CD4-positive, alpha-beta memory T cell (primary cell): ENCODE measurements around the gene ZMYND15. TPM values are rescaled to one million over a fixed set of nuclear protein-coding genes. Genes with fewer than 3 reads are reported as not detected.
"Not testable (repeated sequence)": the region's sequence is repeated elsewhere in the genome, so short reads cannot be mapped to it uniquely, and the experiment has no call there.

Experiments used
- CTCF ChIA-PET: fragments of 350-600 bp; sonication (Branson Sonifier 250); formaldehyde crosslinking; loops from one replicate; lab custom pipeline; 2021; ENCODE audit warnings: inconsistent platforms; ENCODE audit not compliant: partially characterized antibody; lab: Charles Lee
- POLR2A ChIA-PET: fragments of 350-600 bp; sonication (Branson Sonifier 250); formaldehyde crosslinking; loops from one replicate; lab custom pipeline; 2021; ENCODE audit not compliant: partially characterized antibody; lab: Charles Lee
- DNase-seq, 5 donors: peaks; one replicate each; pipeline versions ENCODE4 v3.0.0 to v3.0.0-alpha.2; 2020 to 2022; ENCODE audit warnings: mixed read lengths in 1 of 5
- H3K27ac ChIP-seq: one replicate; pipeline ENCODE4 v1.7.0; 2013; ENCODE audit warnings: low read depth, low read length
- H3K27me3 ChIP-seq: 2 replicates; pipeline ENCODE4 v1.7.0; 2013; ENCODE audit warnings: mild to moderate bottlenecking, low read length, moderate library complexity; ENCODE audit not compliant: insufficient read depth
- H3K36me3 ChIP-seq: 2 replicates; pipeline ENCODE4 v1.7.0; 2013; ENCODE audit warnings: mild to moderate bottlenecking, low read length, moderate library complexity; ENCODE audit not compliant: insufficient read depth
- H3K4me1 ChIP-seq: 2 replicates; pipeline ENCODE4 v1.7.0; 2013; ENCODE audit warnings: mild to moderate bottlenecking, low read length, moderate library complexity; ENCODE audit not compliant: insufficient read depth
- H3K4me3 ChIP-seq, 2 donors: one replicate each; pipeline ENCODE4 v1.7.0; 2013; ENCODE audit warnings: low read length in 2 of 2, mild to moderate bottlenecking in 1 of 2
- H3K9me3 ChIP-seq, 2 donors: one replicate each; pipeline ENCODE4 v1.7.0; 2013; ENCODE audit warnings: low read length in 2 of 2, control low read depth in 1 of 2; ENCODE audit not compliant: control insufficient read depth in 1 of 2
- H3K27ac Mint-ChIP-seq, 7 donors: one replicate each; pipeline ENCODE4 v1.8.0; 2020 to 2021; ENCODE audit warnings: mixed read lengths in 7 of 7, mild to moderate bottlenecking in 6 of 7, inconsistent platforms in 3 of 7, moderate library complexity in 3 of 7
- H3K27me3 Mint-ChIP-seq, 2 donors: one replicate each; pipeline ENCODE4 v1.8.0; 2020 to 2021; ENCODE audit warnings: mixed read lengths in 2 of 2
- H3K36me3 Mint-ChIP-seq, 2 donors: one replicate each; pipeline ENCODE4 v1.8.0; 2020 to 2021; ENCODE audit warnings: mixed read lengths in 2 of 2, inconsistent platforms in 1 of 2, mild to moderate bottlenecking in 1 of 2
- H3K4me1 Mint-ChIP-seq, 4 donors: one replicate each; pipeline ENCODE4 v1.8.0; 2020 to 2021; ENCODE audit warnings: mixed read lengths in 4 of 4, mild to moderate bottlenecking in 1 of 4
- H3K4me3 Mint-ChIP-seq, 8 donors: one replicate each; pipeline ENCODE4 v1.8.0; 2020 to 2021; ENCODE audit warnings: mixed read lengths in 8 of 8, mild to moderate bottlenecking in 7 of 8, moderate library complexity in 6 of 8, inconsistent platforms in 3 of 8
- H3K9me3 Mint-ChIP-seq, 8 donors: one replicate each; pipeline ENCODE4 v1.8.0; 2020 to 2021; ENCODE audit warnings: mixed read lengths in 8 of 8, mild to moderate bottlenecking in 5 of 8, inconsistent platforms in 3 of 8, moderate library complexity in 1 of 8
- intact Hi-C: fragments of 100-400 bp; cut with micrococcal nuclease; formaldehyde crosslinking; loops from one replicate; pipeline ENCODE4 v1.15.1; 2023
- polyA plus RNA-seq, 2 donors: library from polyadenylated mRNA; unstranded; fragments of 300-500 nt; fragmentation: Illumina TruSeq; gene quantifications; one replicate each; pipeline ENCODE4 v1.2.3, GENCODE V29; 2021
- total RNA-seq, 2 experiments: library from RNA; stranded (reverse); gene quantifications; one replicate each; pipeline ENCODE4 v1.2.3, GENCODE V29; 2021

Gene ZMYND15
- total and polyA plus RNA-seq, 4 experiments from 2014 or later, result 0.15 to 0.44 (median 0.41) TPM; not detected in 1

DNA sequence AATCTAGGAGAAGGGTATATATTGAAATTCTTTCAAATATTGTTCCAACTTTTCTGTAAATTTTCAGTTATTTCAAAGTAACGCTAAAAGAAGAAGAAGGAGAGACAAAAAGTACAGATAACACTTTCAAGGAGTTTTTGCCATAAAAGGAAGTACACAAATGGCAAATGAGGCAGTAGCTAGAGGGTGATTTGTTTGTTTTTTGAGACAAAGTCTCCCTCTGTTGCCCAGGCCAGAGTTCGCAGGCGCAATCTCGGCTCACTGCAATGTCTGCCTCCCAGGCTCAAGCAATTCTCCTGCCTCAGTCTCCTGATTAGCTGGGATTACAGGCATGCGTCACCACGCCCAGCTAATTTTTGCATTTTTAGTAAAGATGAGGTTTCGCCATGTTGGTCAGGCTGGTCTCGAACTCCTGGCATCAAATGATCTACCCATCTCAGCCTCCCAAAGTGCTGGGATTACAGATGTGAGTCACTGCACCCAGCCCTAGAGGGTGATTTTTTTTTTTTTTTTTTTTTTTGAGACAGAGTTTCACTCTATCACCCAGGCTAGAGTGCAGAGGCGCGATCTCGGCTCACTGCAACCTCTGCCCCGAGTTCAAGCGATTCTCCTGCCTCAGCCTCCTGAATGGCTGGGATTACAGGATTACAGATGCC, 40.1 kb upstream of the ZMYND15 start:
- H3K4me3 ChIP-seq, DNase-seq, H3K9me3 Mint-ChIP-seq, H3K9me3 ChIP-seq, H3K4me3 Mint-ChIP-seq, H3K27me3 ChIP-seq, POLR2A ChIA-PET, H3K36me3 ChIP-seq, H3K27me3 Mint-ChIP-seq, intact Hi-C loops, H3K27ac ChIP-seq: not testable (repeated sequence)
- CTCF ChIA-PET, result interaction anchor here (1.0 kb wide), 1 partner anchor 91 kb away, joined by 3 read pairs; no protein-coding TSS in a partner anchor
- Mint-ChIP-seq H3K27ac (peak overlapping the region in 3 of 7 donors; percentile 20 to 49 (median 47)), H3K4me1 (peaks cover 31 to 54% (median 47%) of the 10 kb centered on the region in 4 donors), H3K36me3 (peaks cover 3 to 14% of the 10 kb centered on the region in 2 donors)
- peaks cover 46% of the 10 kb centered on the region for H3K4me1 ChIP-seq

DNA sequence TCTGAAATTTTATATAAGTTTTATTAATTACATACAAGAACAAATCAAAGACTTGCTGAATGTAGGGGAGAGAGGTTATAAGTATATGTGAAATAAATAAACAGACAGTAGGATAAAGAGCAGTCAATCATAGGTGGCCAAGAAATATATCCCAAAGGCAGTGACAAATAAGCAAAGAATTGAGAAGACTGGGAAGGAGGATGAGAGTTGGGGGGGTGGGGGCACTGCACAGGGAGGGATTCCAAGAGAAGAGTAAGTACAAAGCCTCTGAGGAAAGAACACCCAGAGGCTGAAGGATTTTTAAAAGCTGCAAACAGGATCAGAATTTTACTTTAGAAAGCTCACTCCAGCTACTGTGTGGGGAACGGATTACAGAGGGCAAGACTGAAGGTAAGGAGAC, 38.5 kb upstream of the ZMYND15 start:
- intact Hi-C loops, result no loop called here
- peak overlapping the region; percentile 4 to 96 (median 89) for H3K27ac Mint-ChIP-seq

GRCh38 chr17:4703330-4703691, 36.3 kb upstream of the ZMYND15 start:
- Histone ChIP-seq H3K27ac (peak overlapping the region; percentile 71), H3K9me3 (no peaks in the 10 kb centered on the region), H3K27me3 (no peaks in the 10 kb centered on the region), H3K36me3 (no peaks in the 10 kb centered on the region), H3K4me1 (peaks cover 30% of the 10 kb centered on the region), H3K4me3 (peak overlapping the region; percentile 87 to 98)
- Mint-ChIP-seq H3K36me3 (peaks cover 0 to 5% of the 10 kb centered on the region in 2 donors), H3K9me3 (peaks cover 0 to 2% (median 0%) of the 10 kb centered on the region in 8 donors), H3K4me1 (peaks cover 31 to 58% (median 40%) of the 10 kb centered on the region in 4 donors), H3K27ac (peak overlapping the region; percentile 93 to 97 (median 94)), H3K4me3 (peak overlapping the region; percentile 75 to 92 (median 90)), H3K27me3 (no peaks in the 10 kb centered on the region)
- CTCF ChIA-PET, result interaction anchor here (1.2 to 2.5 kb wide), 6 partner anchors 12 to 196 kb away, joined by 3 to 8 read pairs (median 4); partner anchors contain the start of genes C17orf107 and MED11
- DNase-seq, result no peak
- intact Hi-C loops, result no loop called here
- POLR2A ChIA-PET, result interaction anchor here (0.7 to 2.3 kb wide), 11 partner anchors 8 to 283 kb away, joined by 3 to 14 read pairs (median 4); partner anchors contain the start of genes C17orf107, RNF167, SLC25A11 and SPAG7

More for the DNA sequence above, 38.5 kb upstream of the ZMYND15 start:
- H3K36me3 ChIP-seq, result no peaks in the 10 kb centered on the region
- no peaks in the 10 kb centered on the region for H3K9me3 ChIP-seq
- Mint-ChIP-seq H3K4me3 (no peak overlapping the region), H3K27me3 (no peaks in the 10 kb centered on the region), H3K36me3 (peaks cover 3 to 14% of the 10 kb centered on the region in 2 donors), H3K4me1 (peaks cover 37 to 61% (median 51%) of the 10 kb centered on the region in 4 donors), H3K9me3 (peaks cover 0 to 2% (median 0%) of the 10 kb centered on the region in 8 donors)
- ChIA-PET CTCF (interaction anchor here (0.9 to 1.1 kb wide), 2 partner anchors 9 to 88 kb away, joined by 3 to 4 read pairs; partner anchors contain the start of genes ARRB2 and GLTPD2), POLR2A (interaction anchor here (0.6 to 1.1 kb wide), 4 partner anchors 13 to 622 kb away, joined by 3 to 4 read pairs (median 3); partner anchors contain the start of gene C17orf107)
- H3K4me1 ChIP-seq, result peaks cover 42% of the 10 kb centered on the region
- H3K27me3 ChIP-seq, result no peaks in the 10 kb centered on the region
- no peak overlapping the region for H3K4me3 ChIP-seq
- DNase-seq, result no peak
- H3K27ac ChIP-seq, result no peak overlapping the region

- DNase-seq, H3K27me3 Mint-ChIP-seq, H3K9me3 ChIP-seq, H3K9me3 Mint-ChIP-seq, H3K36me3 ChIP-seq, H3K27me3 ChIP-seq, intact Hi-C loops, H3K36me3 Mint-ChIP-seq: not testable (repeated sequence)
- Mint-ChIP-seq H3K4me1 (peaks cover 33 to 67% (median 45%) of the 10 kb centered on the region in 4 donors), H3K4me3 (peak overlapping the region; percentile 75 to 92 (median 90)), H3K27ac (peak overlapping the region; percentile 93 to 97 (median 94))
- Histone ChIP-seq H3K4me1 (peaks cover 31% of the 10 kb centered on the region), H3K27ac (peak overlapping the region; percentile 71), H3K4me3 (peak overlapping the region in 1 of 2 donors; percentile 98)
- ChIA-PET POLR2A (interaction anchor here (0.6 to 2.3 kb wide), 7 partner anchors 79 to 263 kb away, joined by 3 to 14 read pairs (median 5); partner anchors contain the start of genes C17orf107, PSMB6, RNF167 and SLC25A11), CTCF (interaction anchor here (1.4 to 2.5 kb wide), 2 partner anchors 14 to 85 kb away, joined by 3 to 8 read pairs; no protein-coding TSS in a partner anchor)
These were observed 35.1 kb upstream of the ZMYND15 start for GRCh38 chr17:4704574-4704907.

DNA sequence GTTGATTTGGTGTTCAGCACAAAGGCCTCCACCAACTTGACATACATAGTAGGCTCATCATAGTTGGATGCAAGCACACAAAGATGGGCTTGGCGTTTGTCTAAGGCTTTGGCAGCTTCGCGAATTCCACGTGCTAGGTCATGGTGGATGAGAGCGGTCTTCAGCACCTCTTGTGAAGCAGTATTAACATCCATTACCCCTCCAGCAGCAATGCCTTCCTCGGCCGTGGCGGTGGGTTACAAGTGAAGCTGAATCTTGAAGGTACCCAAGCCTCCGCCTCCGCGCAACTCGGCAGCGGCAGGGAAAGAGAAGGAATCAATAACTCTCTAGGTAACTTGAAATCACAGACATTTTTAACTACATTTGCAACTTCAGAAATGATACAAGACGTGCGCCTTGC, 34.6 kb upstream of the ZMYND15 start:
- DNase-seq, result no peak
- H3K9me3 ChIP-seq, result no peaks in the 10 kb centered on the region
- Mint-ChIP-seq H3K4me1 (peaks cover 36 to 72% (median 49%) of the 10 kb centered on the region in 4 donors), H3K27ac (peak overlapping the region; percentile 93 to 97 (median 94)), H3K9me3 (peaks cover 0 to 2% (median 0%) of the 10 kb centered on the region in 8 donors), H3K27me3 (no peaks in the 10 kb centered on the region), H3K36me3 (peaks cover 0 to 7% of the 10 kb centered on the region in 2 donors), H3K4me3 (peak overlapping the region; percentile 75 to 92 (median 90))
- H3K4me1 ChIP-seq, result peaks cover 35% of the 10 kb centered on the region
- ChIA-PET CTCF (interaction anchor here (2.5 kb wide), 1 partner anchor 85 kb away, joined by 8 read pairs; no protein-coding TSS in a partner anchor), POLR2A (interaction anchor here (0.6 to 2.3 kb wide), 4 partner anchors 79 to 262 kb away, joined by 3 to 14 read pairs (median 10); partner anchors contain the start of genes C17orf107 and SPAG7)
- intact Hi-C loops, result no loop called here
- peak overlapping the region in 1 of 2 donors; percentile 98 for H3K4me3 ChIP-seq
- no peaks in the 10 kb centered on the region for H3K27me3 ChIP-seq
- H3K27ac ChIP-seq, result no peak overlapping the region
- no peaks in the 10 kb centered on the region for H3K36me3 ChIP-seq

- intact Hi-C loops, result no loop called here
- H3K4me1 Mint-ChIP-seq, result peaks cover 36 to 78% (median 47%) of the 10 kb centered on the region in 4 donors
- Histone ChIP-seq H3K36me3 (no peaks in the 10 kb centered on the region), H3K27me3 (no peaks in the 10 kb centered on the region), H3K4me3 (no peak overlapping the region), H3K9me3 (no peaks in the 10 kb centered on the region), H3K27ac (no peak overlapping the region), H3K4me1 (peaks cover 35% of the 10 kb centered on the region)
- H3K4me3 Mint-ChIP-seq, result peak overlapping the region in 7 of 8 donors; percentile 3 to 92 (median 59)
- peaks cover 0 to 2% (median 0%) of the 10 kb centered on the region in 8 donors for H3K9me3 Mint-ChIP-seq
- H3K27me3 Mint-ChIP-seq, result no peaks in the 10 kb centered on the region
- peaks cover 0 to 8% of the 10 kb centered on the region in 2 donors for H3K36me3 Mint-ChIP-seq
- peak overlapping the region in 4 of 7 donors; percentile 57 to 93 (median 84) for H3K27ac Mint-ChIP-seq
- no peak for DNase-seq
- POLR2A ChIA-PET, result interaction anchor here (0.9 kb wide), 1 partner anchor 175 kb away, joined by 4 read pairs; no protein-coding TSS in a partner anchor
- CTCF ChIA-PET, result interaction anchor here (1.5 to 4.8 kb wide), 3 partner anchors 83 to 197 kb away, joined by 6 to 59 read pairs (median 50); partner anchors contain the start of genes CHRNE and GLTPD2
These were observed 33.5 kb upstream of the ZMYND15 start for GRCh38 chr17:4706121-4706520.
